Measurements from ENCODE around the gene SMIM20. TPM values are rescaled to one million over a fixed set of nuclear protein-coding genes. Genes with fewer than 3 reads are reported as not detected.

Gene SMIM20
- total and polyA plus RNA-seq, 2 donors = 30.7 to 65.3 TPM

GRCh38 chr4:25955705-25956104 lies 41.7 kb downstream of the SMIM20 start:
- no peaks in the 10 kb centered on the region for H3K27me3 ChIP-seq (ENCODE audit: control insufficient read depth in 2 of 2, insufficient read depth in 1 of 2, low read length in 1 of 2)
- no peak overlapping the region for H3K27ac ChIP-seq (ENCODE audit: low read depth in 1 of 2, low read length in 1 of 2)
- H3K4me1 ChIP-seq (ENCODE audit: control insufficient read depth in 2 of 2, insufficient read depth in 2 of 2, low read length in 2 of 2) = peaks cover 0 to 3% of the 10 kb centered on the region in 2 donors
- H3K36me3 ChIP-seq (ENCODE audit: control insufficient read depth in 2 of 2, insufficient read depth in 2 of 2, low read length in 1 of 2) = no peaks in the 10 kb centered on the region
- H3K9me3 ChIP-seq (ENCODE audit: control insufficient read depth in 2 of 2, insufficient read depth in 1 of 2, low read length in 1 of 2) = no peaks in the 10 kb centered on the region
- WGBS = 79% methylated on average over 4 of the region's 4 CpGs
- H3K4me3 ChIP-seq (ENCODE audit: low read length in 2 of 2) = no peak overlapping the region
- no peak for DNase-seq (ENCODE audit: low read depth in 6 of 9, low spot score in 9 of 9)

DNA sequence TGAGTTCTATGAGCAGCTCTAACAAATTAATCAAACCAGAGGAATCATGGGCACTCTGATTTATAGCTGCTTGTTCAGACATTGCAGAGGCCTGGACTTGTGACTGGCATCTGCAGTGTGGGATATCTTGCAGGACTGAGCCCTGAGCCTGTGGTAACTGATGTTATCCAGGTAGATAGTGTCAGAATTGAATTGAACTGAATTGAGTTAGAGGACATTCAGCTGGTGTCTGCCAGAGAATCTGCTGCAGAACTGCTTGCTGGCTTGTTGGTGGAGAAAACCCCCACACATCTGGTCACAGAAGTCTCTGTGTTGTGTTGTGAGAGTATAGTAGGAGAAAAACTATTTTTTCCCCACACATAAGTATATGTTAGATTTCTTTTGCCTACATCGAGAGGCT lies 42.2 kb downstream of the SMIM20 start:
- no peaks in the 10 kb centered on the region for H3K9me3 ChIP-seq (ENCODE audit: control insufficient read depth in 2 of 2, insufficient read depth in 1 of 2, low read length in 1 of 2)
- no peaks in the 10 kb centered on the region for H3K36me3 ChIP-seq (ENCODE audit: control insufficient read depth in 2 of 2, insufficient read depth in 2 of 2, low read length in 1 of 2)
- no peaks in the 10 kb centered on the region for H3K27me3 ChIP-seq (ENCODE audit: control insufficient read depth in 2 of 2, insufficient read depth in 1 of 2, low read length in 1 of 2)
- peaks cover 0 to 3% of the 10 kb centered on the region in 2 donors for H3K4me1 ChIP-seq (ENCODE audit: control insufficient read depth in 2 of 2, insufficient read depth in 2 of 2, low read length in 2 of 2)
- H3K4me3 ChIP-seq (ENCODE audit: low read length in 2 of 2) = no peak overlapping the region
- H3K27ac ChIP-seq (ENCODE audit: low read depth in 1 of 2, low read length in 1 of 2) = no peak overlapping the region
- DNase-seq (ENCODE audit: low read depth in 6 of 9, low spot score in 9 of 9) = no peak
- whole genome bisulfite sequencing = 95% methylated on average over 1 of the region's 1 CpG

- WGBS = 95% methylated on average over 8 of the region's 8 CpGs
- no peak overlapping the region for H3K27ac ChIP-seq (ENCODE audit: low read depth in 1 of 2, low read length in 1 of 2)
- H3K9me3 ChIP-seq (ENCODE audit: control insufficient read depth in 2 of 2, insufficient read depth in 1 of 2, low read length in 1 of 2) = no peaks in the 10 kb centered on the region
- no peak for DNase-seq (ENCODE audit: low read depth in 6 of 9, low spot score in 9 of 9)
- H3K4me3 ChIP-seq (ENCODE audit: low read length in 2 of 2) = no peak overlapping the region
- peaks cover 0 to 2% of the 10 kb centered on the region in 2 donors for H3K4me1 ChIP-seq (ENCODE audit: control insufficient read depth in 2 of 2, insufficient read depth in 2 of 2, low read length in 2 of 2)
- H3K27me3 ChIP-seq (ENCODE audit: control insufficient read depth in 2 of 2, insufficient read depth in 1 of 2, low read length in 1 of 2) = no peaks in the 10 kb centered on the region
- no peaks in the 10 kb centered on the region for H3K36me3 ChIP-seq (ENCODE audit: control insufficient read depth in 2 of 2, insufficient read depth in 2 of 2, low read length in 1 of 2)
These were observed 44.1 kb downstream of the SMIM20 start for GRCh38 chr4:25958110-25958509.

- Histone ChIP-seq H3K36me3 (ENCODE audit: control insufficient read depth in 2 of 2, insufficient read depth in 2 of 2, low read length in 1 of 2) (no peaks in the 10 kb centered on the region), H3K27ac (ENCODE audit: low read depth in 1 of 2, low read length in 1 of 2) (no peak overlapping the region), H3K27me3 (ENCODE audit: control insufficient read depth in 2 of 2, insufficient read depth in 1 of 2, low read length in 1 of 2) (no peaks in the 10 kb centered on the region), H3K9me3 (ENCODE audit: control insufficient read depth in 2 of 2, insufficient read depth in 1 of 2, low read length in 1 of 2) (no peaks in the 10 kb centered on the region), H3K4me1 (ENCODE audit: control insufficient read depth in 2 of 2, insufficient read depth in 2 of 2, low read length in 2 of 2) (no peaks in the 10 kb centered on the region), H3K4me3 (ENCODE audit: low read length in 2 of 2) (no peak overlapping the region)
- 97% methylated on average over 7 of the region's 7 CpGs for WGBS
- DNase-seq (ENCODE audit: low read depth in 6 of 9, low spot score in 9 of 9) = no peak
These were observed 48.4 kb downstream of the SMIM20 start for GRCh38 chr4:25962393-25962792.

DNA sequence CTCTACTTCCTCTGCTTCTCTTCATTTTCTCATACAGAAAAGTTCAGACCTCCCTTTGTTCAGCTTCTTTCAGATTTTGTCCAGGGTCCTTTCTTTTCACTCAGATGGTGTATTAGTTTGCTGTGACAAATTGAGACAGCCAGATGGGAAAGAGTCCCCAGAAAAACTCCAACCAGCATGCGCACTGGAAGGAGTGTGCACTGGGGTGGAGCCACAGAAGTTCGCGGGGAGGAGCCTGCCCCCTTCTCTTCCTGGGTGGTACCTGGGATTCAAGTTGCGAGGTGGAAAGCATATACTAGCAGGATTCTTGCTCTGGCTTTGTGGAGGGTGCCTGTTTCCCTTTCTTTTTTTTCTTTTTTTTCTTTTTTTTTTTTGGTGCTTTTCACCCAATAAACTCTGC lies 51.6 kb downstream of the SMIM20 start:
- WGBS = 93% methylated on average over 4 of the region's 4 CpGs

GRCh38 chr4:25966171-25966570 lies 52.2 kb downstream of the SMIM20 start:
- no peaks in the 10 kb centered on the region for H3K9me3 ChIP-seq (ENCODE audit: control insufficient read depth in 2 of 2, insufficient read depth in 1 of 2, low read length in 1 of 2)
- no peak overlapping the region for H3K27ac ChIP-seq (ENCODE audit: low read depth in 1 of 2, low read length in 1 of 2)
- WGBS = 96% methylated on average over 3 of the region's 3 CpGs
- no peaks in the 10 kb centered on the region for H3K36me3 ChIP-seq (ENCODE audit: control insufficient read depth in 2 of 2, insufficient read depth in 2 of 2, low read length in 1 of 2)
- no peaks in the 10 kb centered on the region for H3K27me3 ChIP-seq (ENCODE audit: control insufficient read depth in 2 of 2, insufficient read depth in 1 of 2, low read length in 1 of 2)
- H3K4me1 ChIP-seq (ENCODE audit: control insufficient read depth in 2 of 2, insufficient read depth in 2 of 2, low read length in 2 of 2) = peaks cover 0 to 3% of the 10 kb centered on the region in 2 donors
- no peak overlapping the region for H3K4me3 ChIP-seq (ENCODE audit: low read length in 2 of 2)
- no peak for DNase-seq (ENCODE audit: low read depth in 6 of 9, low spot score in 9 of 9)

More for the DNA sequence above, 51.6 kb downstream of the SMIM20 start:
- Histone ChIP-seq H3K27me3 (ENCODE audit: control insufficient read depth in 2 of 2, insufficient read depth in 1 of 2, low read length in 1 of 2) (no peaks in the 10 kb centered on the region), H3K4me3 (ENCODE audit: low read length in 2 of 2) (no peak overlapping the region), H3K27ac (ENCODE audit: low read depth in 1 of 2, low read length in 1 of 2) (no peak overlapping the region), H3K36me3 (ENCODE audit: control insufficient read depth in 2 of 2, insufficient read depth in 2 of 2, low read length in 1 of 2) (no peaks in the 10 kb centered on the region), H3K9me3 (ENCODE audit: control insufficient read depth in 2 of 2, insufficient read depth in 1 of 2, low read length in 1 of 2) (no peaks in the 10 kb centered on the region), H3K4me1 (ENCODE audit: control insufficient read depth in 2 of 2, insufficient read depth in 2 of 2, low read length in 2 of 2) (peaks cover 0 to 3% of the 10 kb centered on the region in 2 donors)
- DNase-seq (ENCODE audit: low read depth in 6 of 9, low spot score in 9 of 9) = no peak

DNA sequence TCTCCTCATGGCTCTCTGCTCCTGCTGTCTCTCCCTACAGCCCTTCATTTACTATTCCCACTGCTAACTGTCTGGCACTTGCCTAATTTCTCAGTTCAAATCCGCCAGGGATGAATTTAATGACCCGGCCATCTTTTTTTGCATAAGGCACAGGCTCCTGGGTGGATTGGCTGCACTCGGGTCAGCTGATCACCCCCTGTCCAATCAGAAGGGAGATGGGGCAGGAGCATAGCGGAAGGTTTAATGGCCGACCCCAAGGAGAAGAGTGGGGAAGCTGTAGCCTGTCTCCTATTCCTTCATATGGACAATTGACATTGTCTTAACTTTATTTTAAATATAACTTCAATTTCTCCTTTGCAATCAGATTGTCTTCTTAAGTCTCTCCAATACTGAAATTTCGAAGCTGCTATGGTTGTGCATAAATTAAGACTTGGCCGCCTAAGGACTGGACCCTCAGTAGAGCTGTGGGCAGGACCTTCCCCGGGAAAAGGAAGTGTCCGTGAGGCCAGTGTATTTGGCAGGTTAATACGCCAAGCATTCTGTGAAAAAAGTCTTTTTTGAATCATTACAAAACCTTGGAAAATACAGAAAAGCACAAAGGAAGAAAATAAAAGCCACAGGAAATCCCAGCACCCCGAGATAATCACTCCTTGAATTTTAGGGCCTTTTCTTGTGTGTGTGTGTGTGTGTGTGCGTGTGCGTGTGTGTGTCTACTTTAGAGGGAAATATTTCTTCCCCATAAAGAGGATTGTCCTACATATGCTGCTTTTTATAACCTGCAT lies 55.5 kb downstream of the SMIM20 start:
- H3K27ac ChIP-seq (ENCODE audit: low read depth in 1 of 2, low read length in 1 of 2) = no peak overlapping the region
- peaks cover 0 to 3% of the 10 kb centered on the region in 2 donors for H3K4me1 ChIP-seq (ENCODE audit: control insufficient read depth in 2 of 2, insufficient read depth in 2 of 2, low read length in 2 of 2)
- DNase-seq (ENCODE audit: low read depth in 6 of 9, low spot score in 9 of 9) = no peak
- H3K27me3 ChIP-seq (ENCODE audit: control insufficient read depth in 2 of 2, insufficient read depth in 1 of 2, low read length in 1 of 2) = no peaks in the 10 kb centered on the region
- no peaks in the 10 kb centered on the region for H3K9me3 ChIP-seq (ENCODE audit: control insufficient read depth in 2 of 2, insufficient read depth in 1 of 2, low read length in 1 of 2)
- 70% methylated on average over 13 of the region's 13 CpGs for WGBS
- no peaks in the 10 kb centered on the region for H3K36me3 ChIP-seq (ENCODE audit: control insufficient read depth in 2 of 2, insufficient read depth in 2 of 2, low read length in 1 of 2)
- H3K4me3 ChIP-seq (ENCODE audit: low read length in 2 of 2) = no peak overlapping the region

DNA sequence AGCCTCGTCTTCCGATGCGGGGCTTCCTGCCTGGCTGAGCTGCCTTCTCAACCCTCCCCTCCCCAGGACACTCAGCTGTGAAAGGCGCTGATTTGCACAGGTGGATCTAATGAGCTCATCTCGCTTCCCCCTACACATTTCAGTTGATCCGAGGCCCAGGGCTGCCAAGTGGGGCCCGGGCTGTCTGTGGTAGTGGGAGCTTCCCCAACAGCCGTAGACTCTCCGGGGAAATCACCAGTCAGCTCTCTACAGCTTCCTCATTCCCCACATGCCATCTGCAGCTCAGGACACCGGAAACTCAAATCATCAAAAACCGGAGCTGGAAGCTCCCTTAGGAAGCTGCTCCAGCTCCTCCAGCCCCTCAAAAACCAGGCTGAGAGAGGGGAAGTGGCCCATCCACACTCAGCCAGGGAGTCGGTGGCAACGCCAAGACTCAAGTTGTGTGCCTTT lies 56.2 kb downstream of the SMIM20 start:
- WGBS = 33% methylated on average over 13 of the region's 13 CpGs
- no peak overlapping the region for H3K27ac ChIP-seq (ENCODE audit: low read depth in 1 of 2, low read length in 1 of 2)
- H3K9me3 ChIP-seq (ENCODE audit: control insufficient read depth in 2 of 2, insufficient read depth in 1 of 2, low read length in 1 of 2) = no peaks in the 10 kb centered on the region
- DNase-seq (ENCODE audit: low read depth in 6 of 9, low spot score in 9 of 9) = peak in 1 of 9 donors; percentile 12
- H3K27me3 ChIP-seq (ENCODE audit: control insufficient read depth in 2 of 2, insufficient read depth in 1 of 2, low read length in 1 of 2) = no peaks in the 10 kb centered on the region
- H3K36me3 ChIP-seq (ENCODE audit: control insufficient read depth in 2 of 2, insufficient read depth in 2 of 2, low read length in 1 of 2) = no peaks in the 10 kb centered on the region
- peaks cover 0 to 3% of the 10 kb centered on the region in 2 donors for H3K4me1 ChIP-seq (ENCODE audit: control insufficient read depth in 2 of 2, insufficient read depth in 2 of 2, low read length in 2 of 2)
- H3K4me3 ChIP-seq (ENCODE audit: low read length in 2 of 2) = no peak overlapping the region

GRCh38 chr4:25970691-25971432 lies 56.8 kb downstream of the SMIM20 start:
- no peak for DNase-seq (ENCODE audit: low read depth in 6 of 9, low spot score in 9 of 9)
- H3K4me1 ChIP-seq (ENCODE audit: control insufficient read depth in 2 of 2, insufficient read depth in 2 of 2, low read length in 2 of 2) = peaks cover 0 to 3% of the 10 kb centered on the region in 2 donors
- no peaks in the 10 kb centered on the region for H3K36me3 ChIP-seq (ENCODE audit: control insufficient read depth in 2 of 2, insufficient read depth in 2 of 2, low read length in 1 of 2)
- no peaks in the 10 kb centered on the region for H3K9me3 ChIP-seq (ENCODE audit: control insufficient read depth in 2 of 2, insufficient read depth in 1 of 2, low read length in 1 of 2)
- no peak overlapping the region for H3K4me3 ChIP-seq (ENCODE audit: low read length in 2 of 2)
- H3K27me3 ChIP-seq (ENCODE audit: control insufficient read depth in 2 of 2, insufficient read depth in 1 of 2, low read length in 1 of 2) = no peaks in the 10 kb centered on the region
- 97% methylated on average over 6 of the region's 6 CpGs for WGBS
- no peak overlapping the region for H3K27ac ChIP-seq (ENCODE audit: low read depth in 1 of 2, low read length in 1 of 2)

Data from thymus (tissue), 11 donors.